GM18505 (cell line): ENCODE measurements around the gene SYT7.

Experiments
- ATAC-seq: cut with Tn5 transposase; IDR thresholded peaks from one replicate; pipeline ENCODE4 v1.9.1; 2021; ENCODE audit not compliant: unreplicated experiment
- POLR2A ChIP-seq: IDR thresholded peaks from 4 replicates; pipeline ENCODE4 v1.6.1; 2011; ENCODE audit warnings: borderline replicate concordance; ENCODE audit not compliant: insufficient read depth, insufficient read length; ENCODE audit errors: extremely low read depth

The SYT7 gene

GRCh38 chr11:61549662-61550568 lies 31.0 kb downstream of the SYT7 start:
- no peak for TF ChIP-seq POLR2A
- no peak for ATAC-seq

GRCh38 chr11:61549177-61549576 lies 31.7 kb downstream of the SYT7 start:
- no peak for TF ChIP-seq POLR2A
- ATAC-seq, result no peak

- TF ChIP-seq POLR2A, result no peak
Observed at GRCh38 chr11:61547246-61547645, 33.6 kb downstream of the SYT7 start.

GRCh38 chr11:61546663-61547062 lies 34.2 kb downstream of the SYT7 start:
- TF ChIP-seq POLR2A, result no peak
- no peak for ATAC-seq

More at GRCh38 chr11:61547246-61547645, 33.6 kb downstream of the SYT7 start:
- ATAC-seq, result no peak

GRCh38 chr11:61545921-61546320 lies 35.0 kb downstream of the SYT7 start:
- no peak for TF ChIP-seq POLR2A
- ATAC-seq, result no peak

- TF ChIP-seq POLR2A, result no peak
- ATAC-seq, result no peak
Observed at GRCh38 chr11:61545341-61545740, 35.5 kb downstream of the SYT7 start.

GRCh38 chr11:61544466-61544865 lies 36.4 kb downstream of the SYT7 start:
- TF ChIP-seq POLR2A, result no peak
- ATAC-seq, result no peak

GRCh38 chr11:61543606-61544306 lies 37.1 kb downstream of the SYT7 start:
- TF ChIP-seq POLR2A, result no peak

GRCh38 chr11:61542705-61543104 lies 38.2 kb downstream of the SYT7 start:
- TF ChIP-seq POLR2A, result no peak
- no peak for ATAC-seq

More at GRCh38 chr11:61543606-61544306, 37.1 kb downstream of the SYT7 start:
- no peak for ATAC-seq

GRCh38 chr11:61542024-61542461 lies 38.8 kb downstream of the SYT7 start:
- no peak for ATAC-seq
- no peak for TF ChIP-seq POLR2A

- TF ChIP-seq POLR2A, result no peak
- no peak for ATAC-seq
Observed at GRCh38 chr11:61541598-61541997, 39.3 kb downstream of the SYT7 start.

- ATAC-seq, result no peak
- TF ChIP-seq POLR2A, result no peak
Observed at GRCh38 chr11:61540528-61540927, 40.3 kb downstream of the SYT7 start.

- no peak for ATAC-seq
- no peak for TF ChIP-seq POLR2A
Observed at GRCh38 chr11:61539831-61540357, 41.0 kb downstream of the SYT7 start.

GRCh38 chr11:61539006-61539405 lies 41.9 kb downstream of the SYT7 start:
- no peak for TF ChIP-seq POLR2A
- ATAC-seq, result no peak

GRCh38 chr11:61538636-61538961 lies 42.3 kb downstream of the SYT7 start:
- no peak for TF ChIP-seq POLR2A
- no peak for ATAC-seq

- TF ChIP-seq POLR2A, result no peak
- ATAC-seq, result no peak
Observed at GRCh38 chr11:61537326-61537725, 43.5 kb downstream of the SYT7 start.
